GM20000 (cell line): ENCODE results near the gene GBP1.
"Not testable (repeated sequence)": the region's sequence is repeated elsewhere in the genome, so short reads cannot be mapped to it uniquely, and the experiment has no call there.

Source experiments
- DNase-seq: peaks from one replicate; pipeline ENCODE4 v3.0.0; 2012; ENCODE audit warnings: low spot score
- TF ChIP-seq, protein P1 (sequence below): IDR thresholded peaks from 2 replicates; pipeline ENCODE4 v1.5.1; 2012; ENCODE audit warnings: mild to moderate bottlenecking, control low read depth; ENCODE audit errors: extremely low read depth, missing control alignments

The GBP1 gene

DNA sequence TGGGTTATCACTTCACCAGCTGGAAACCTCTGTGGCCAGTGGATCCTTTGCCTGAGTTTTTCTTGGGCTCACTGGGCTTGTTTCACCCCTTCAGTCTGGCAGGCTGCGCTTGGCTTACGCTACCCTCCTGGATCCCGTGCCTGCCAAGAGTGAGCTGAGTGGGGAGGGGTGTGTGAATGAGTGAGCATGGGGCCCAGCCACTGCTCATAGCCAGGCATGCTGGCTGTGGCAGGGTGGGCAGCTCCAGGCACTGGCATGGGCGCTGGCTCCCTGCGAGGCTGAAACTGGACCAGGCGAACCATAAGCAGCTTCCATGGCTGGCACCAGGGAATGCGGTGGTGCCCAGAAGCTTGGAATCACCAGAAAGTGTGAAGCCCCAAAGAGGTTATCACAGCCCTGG is 22.5 kb downstream of the GBP1 start:
- no peak for DNase-seq
- TF ChIP-seq, protein P1, sequence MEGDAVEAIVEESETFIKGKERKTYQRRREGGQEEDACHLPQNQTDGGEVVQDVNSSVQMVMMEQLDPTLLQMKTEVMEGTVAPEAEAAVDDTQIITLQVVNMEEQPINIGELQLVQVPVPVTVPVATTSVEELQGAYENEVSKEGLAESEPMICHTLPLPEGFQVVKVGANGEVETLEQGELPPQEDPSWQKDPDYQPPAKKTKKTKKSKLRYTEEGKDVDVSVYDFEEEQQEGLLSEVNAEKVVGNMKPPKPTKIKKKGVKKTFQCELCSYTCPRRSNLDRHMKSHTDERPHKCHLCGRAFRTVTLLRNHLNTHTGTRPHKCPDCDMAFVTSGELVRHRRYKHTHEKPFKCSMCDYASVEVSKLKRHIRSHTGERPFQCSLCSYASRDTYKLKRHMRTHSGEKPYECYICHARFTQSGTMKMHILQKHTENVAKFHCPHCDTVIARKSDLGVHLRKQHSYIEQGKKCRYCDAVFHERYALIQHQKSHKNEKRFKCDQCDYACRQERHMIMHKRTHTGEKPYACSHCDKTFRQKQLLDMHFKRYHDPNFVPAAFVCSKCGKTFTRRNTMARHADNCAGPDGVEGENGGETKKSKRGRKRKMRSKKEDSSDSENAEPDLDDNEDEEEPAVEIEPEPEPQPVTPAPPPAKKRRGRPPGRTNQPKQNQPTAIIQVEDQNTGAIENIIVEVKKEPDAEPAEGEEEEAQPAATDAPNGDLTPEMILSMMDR, result no peak

DNA sequence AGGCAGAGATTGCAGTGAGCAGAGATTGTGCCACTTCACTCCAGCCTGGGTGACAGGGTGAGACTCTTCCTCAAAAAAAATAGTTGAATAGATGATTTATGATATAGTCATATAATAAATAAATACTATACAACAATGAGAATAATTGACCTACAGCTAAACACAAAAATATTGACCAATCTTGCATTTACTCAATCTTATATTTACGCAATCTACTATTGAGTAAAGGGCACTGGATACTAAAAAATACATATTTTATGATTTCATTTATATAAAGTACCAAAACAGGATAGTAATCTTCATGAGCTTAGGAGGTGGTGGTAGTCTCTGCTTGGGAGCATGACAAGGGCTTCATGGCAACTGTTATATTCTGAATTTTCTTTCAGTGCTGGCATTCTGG is 23.3 kb downstream of the GBP1 start:
- TF ChIP-seq, protein P1, result no peak
- DNase-seq, result no peak

DNA sequence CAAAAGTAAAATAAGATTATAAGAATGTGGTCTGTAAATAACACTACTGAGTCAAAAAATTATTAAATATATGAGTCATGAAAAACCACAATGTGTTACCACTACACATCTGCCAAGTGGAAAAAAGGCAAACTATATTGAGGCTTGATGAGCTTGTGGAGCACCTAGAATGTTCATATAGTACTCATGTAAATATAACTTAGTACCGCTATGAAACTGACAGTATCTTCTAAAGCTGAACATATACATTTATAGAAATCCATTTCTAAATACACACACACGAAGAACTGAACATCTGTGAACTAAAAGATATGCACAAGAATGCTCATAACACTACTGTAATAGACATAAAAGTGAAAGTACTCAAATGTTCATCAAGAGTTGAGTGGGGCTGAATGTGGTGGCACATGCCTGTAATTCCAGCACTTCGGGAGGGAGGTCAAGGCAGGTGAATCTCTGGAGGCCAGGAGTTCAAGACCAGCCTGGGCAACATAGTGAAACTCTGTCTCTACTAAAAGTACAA is 23.8 kb downstream of the GBP1 start:
- DNase-seq, result peak; percentile 36
- TF ChIP-seq, protein P1, result no peak

DNA sequence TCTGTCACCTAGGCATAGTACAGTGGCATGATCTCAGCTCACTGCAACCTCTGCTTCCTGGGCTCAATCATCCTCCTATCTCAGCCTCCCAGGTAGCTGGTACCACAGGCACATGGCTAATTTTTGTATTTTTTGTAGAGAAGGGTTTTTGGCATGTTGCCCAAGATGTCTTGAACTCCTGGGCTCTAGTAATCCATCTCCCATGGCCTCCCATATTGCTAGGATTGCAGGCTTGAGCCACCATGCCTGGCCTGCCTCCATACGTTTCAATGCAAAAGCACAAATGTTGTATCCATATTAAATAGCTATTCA is 24.7 kb downstream of the GBP1 start:
- DNase-seq, result no peak
- TF ChIP-seq, protein P1, result no peak

DNA sequence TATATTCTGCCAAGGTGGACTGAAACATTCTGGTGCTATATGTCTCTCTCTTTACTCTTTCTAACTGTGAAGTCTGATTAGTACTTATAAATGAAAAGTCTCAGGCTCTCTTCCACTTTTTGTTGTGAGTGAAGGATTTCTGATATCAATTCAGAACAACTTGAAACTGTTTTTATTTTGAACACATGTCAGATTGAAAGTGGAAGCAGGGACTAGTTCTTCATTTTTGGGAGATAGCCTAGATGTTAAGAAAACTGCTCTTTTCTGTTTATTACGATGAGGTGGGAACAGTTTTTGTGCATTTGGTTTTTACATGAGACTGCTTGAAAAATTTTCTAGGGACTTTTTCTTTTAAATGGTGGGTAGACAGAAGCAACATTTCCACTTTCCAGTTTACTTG is 27.8 kb downstream of the GBP1 start:
- peak; percentile 17 for DNase-seq
- TF ChIP-seq, protein P1, result no peak

DNA sequence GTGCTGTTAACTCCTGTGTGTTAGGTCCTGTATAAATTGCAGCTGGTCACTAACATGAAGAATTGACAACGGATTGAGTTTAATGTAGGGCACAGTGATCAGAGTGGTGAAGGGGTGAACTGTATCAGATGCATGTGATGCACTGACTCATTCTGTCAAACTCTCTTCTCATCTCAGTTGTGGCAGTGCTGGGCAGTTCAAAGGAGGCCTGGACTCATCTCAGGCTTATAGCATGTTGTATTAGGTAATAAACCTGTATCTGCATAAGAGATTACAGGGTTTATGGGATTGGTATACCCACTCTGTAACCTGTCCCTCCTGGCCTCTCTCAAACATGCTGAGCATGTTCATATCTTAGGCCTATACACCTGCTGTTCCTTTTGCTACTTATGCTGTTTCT is 29.9 kb downstream of the GBP1 start:
- TF ChIP-seq, protein P1, result no peak
- no peak for DNase-seq

DNA sequence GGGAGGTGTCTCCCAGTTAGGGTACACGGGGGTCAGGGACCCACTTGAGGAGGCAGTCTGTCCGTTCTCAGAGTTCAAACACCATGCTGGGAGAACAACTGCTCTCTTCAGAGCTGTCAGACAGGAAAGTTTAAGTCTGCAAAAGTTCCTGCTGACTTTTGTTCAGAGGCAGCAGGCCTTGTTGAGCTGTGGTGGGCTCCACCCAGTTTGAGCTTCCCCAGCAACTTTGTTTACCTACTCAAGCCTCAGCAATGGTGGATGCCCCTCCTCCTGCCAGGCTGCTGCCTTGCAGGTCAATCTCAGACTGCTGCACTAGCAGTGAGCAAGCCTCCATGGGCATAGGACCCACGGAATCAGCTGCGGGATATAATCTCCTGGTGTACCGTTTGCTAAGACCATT is 31.0 kb downstream of the GBP1 start:
- DNase-seq, result not testable (repeated sequence)

DNA sequence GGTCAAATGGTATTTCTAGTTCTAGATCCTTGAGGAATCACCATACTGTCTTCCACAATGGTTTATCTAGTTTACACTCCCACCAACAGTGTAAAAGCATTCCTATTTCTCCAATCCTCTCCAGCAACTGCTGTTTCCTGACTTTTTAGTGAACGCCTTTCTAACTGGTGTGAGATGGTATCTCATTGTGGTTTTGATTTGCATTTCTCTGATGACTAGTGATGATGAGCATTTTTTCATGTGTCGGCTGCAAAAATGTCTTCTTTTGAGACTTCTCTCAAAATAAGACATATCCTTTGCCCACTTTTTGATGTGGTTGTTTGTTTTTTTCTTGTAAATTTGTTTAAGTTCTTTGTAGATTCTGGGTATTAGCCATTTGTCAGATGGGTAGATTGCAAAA is 36.0 kb downstream of the GBP1 start:
- not testable (repeated sequence) for DNase-seq

DNA sequence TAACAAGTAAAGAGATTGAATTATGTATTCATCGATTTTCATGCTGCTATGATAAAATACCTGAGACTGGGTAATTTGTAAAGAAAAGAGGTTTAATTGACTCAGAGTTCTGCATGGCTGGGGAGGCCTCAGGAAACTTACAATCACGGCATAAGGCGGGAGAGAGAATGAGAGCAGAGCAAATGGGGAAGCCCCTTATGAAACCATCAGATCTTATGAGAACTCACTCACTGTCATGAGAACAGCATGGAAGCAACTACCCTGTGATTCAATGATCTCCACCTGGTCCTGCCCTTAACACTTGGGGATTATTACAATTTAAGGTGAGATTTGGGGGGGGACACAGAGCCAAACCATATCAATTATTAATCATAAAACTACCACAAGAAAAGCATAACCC is 39.1 kb downstream of the GBP1 start:
- no peak for DNase-seq
- TF ChIP-seq, protein P1, result no peak
